C4-2B (cell line): ENCODE data around the gene INF2.

ENCODE experiments used
- H3K27ac ChIP-seq: fragments of 450-650 bp; 2 replicates; pipeline ENCODE4 v1.5.1; 2017
- ZFX ChIP-seq: fragments of 450-650 bp; IDR thresholded peaks from 2 replicates; pipeline ENCODE4 v1.6.1; 2017
- TF ChIP-seq, protein P1 (sequence below): fragments of 450-650 bp; conservative IDR thresholded peaks from 2 replicates; pipeline ENCODE4 v1.5.1; 2017; ENCODE audit warnings: mild to moderate bottlenecking

Gene INF2

DNA sequence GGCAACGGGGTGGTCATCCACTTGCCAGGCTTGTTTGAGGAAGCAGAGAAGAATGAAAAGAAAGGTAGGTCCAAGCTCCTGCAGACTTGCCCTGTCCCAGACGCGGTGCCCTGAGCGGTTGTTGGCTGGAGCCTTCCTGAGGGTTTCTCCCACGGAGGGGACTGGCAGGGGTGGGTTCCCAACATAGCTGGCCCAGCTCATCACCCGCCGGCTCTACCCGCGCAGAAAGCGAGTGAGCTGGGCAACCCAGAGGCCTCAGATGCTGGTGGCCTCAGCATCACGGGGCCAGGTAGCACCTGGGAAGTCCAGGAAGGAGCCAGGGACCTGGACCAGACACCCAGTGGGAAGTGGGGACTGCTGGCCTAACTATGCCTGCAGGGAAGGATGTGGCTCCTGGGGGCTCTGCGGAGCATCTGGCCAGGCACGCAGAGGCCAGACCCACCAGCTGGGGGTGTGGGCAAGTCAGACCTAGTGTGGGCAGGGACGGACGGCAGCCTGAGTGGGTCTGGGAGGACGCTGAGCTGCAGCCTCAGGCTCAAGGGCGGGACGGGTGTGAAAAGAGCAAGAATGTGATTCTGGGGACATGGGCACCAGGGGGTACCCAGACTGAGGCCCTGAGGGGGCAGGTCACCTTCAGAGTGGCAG is 49.1 kb downstream of the INF2 start:
- TF ChIP-seq, protein P1, sequence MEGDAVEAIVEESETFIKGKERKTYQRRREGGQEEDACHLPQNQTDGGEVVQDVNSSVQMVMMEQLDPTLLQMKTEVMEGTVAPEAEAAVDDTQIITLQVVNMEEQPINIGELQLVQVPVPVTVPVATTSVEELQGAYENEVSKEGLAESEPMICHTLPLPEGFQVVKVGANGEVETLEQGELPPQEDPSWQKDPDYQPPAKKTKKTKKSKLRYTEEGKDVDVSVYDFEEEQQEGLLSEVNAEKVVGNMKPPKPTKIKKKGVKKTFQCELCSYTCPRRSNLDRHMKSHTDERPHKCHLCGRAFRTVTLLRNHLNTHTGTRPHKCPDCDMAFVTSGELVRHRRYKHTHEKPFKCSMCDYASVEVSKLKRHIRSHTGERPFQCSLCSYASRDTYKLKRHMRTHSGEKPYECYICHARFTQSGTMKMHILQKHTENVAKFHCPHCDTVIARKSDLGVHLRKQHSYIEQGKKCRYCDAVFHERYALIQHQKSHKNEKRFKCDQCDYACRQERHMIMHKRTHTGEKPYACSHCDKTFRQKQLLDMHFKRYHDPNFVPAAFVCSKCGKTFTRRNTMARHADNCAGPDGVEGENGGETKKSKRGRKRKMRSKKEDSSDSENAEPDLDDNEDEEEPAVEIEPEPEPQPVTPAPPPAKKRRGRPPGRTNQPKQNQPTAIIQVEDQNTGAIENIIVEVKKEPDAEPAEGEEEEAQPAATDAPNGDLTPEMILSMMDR: no peak
- no peak for TF ChIP-seq ZFX
- H3K27ac ChIP-seq: no peak overlapping the region

DNA sequence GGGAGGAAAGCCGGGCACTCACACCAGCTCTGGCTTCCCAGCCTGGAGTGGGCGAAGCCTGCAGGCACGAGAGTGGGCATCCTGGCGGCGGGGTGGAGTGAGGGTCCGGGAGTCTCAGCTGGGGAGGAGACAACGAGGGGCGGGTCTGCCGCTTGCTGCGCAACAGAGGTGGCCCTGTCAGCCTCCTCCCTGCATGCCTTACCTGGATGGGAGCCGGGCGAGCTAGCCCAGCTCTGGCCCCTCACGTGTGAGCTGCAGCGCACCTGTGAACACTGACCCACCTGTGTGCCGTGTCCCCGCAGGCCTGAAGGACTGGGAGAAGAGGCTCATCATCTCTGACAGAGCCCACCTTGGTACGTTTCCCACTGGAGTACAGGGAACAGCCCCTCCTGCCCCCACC is 49.6 kb downstream of the INF2 start:
- H3K27ac ChIP-seq: no peak overlapping the region
- no peak for TF ChIP-seq ZFX
- TF ChIP-seq, protein P1: no peak

GRCh38 chr14:104739546-104740516 is 50.4 kb downstream of the INF2 start:
- no peak overlapping the region for H3K27ac ChIP-seq
- TF ChIP-seq ZFX: no peak
- TF ChIP-seq, protein P1: no peak

DNA sequence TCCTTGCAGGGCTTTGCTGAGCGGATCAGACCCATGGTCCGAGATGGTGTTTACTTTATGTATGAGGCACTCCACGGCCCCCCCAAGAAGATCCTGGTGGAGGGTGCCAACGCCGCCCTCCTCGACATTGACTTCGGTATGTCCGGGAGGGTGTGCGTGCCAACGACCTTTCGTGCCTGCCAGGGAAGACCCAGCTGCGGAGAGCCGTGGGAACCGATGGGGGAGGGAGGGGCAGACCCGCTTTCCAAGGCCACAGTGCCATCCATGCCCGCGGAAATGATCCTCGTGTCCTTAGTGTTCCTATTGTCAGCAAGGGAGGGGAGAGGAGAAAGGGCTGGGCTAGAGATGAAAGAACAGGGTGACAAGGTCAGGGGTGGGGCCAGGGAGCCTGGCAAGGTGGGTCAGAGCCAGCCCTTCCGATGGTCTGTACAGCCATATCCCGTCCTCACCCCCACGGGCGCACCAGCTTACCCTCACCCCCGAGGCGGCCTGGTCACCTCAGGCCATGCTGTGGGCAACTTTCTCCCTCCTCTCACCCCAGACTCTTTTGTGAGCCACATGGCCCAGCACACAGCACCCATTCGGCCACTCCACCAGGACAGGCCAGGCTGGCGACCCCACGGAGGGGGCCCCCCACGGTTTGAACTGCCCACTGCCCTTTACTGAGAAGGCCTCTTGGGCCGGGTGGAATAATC is 51.8 kb downstream of the INF2 start:
- no peak overlapping the region for H3K27ac ChIP-seq
- TF ChIP-seq ZFX: no peak

GRCh38 chr14:104741803-104742251 is 52.4 kb downstream of the INF2 start:
- TF ChIP-seq, protein P1: no peak
- H3K27ac ChIP-seq: no peak overlapping the region

DNA sequence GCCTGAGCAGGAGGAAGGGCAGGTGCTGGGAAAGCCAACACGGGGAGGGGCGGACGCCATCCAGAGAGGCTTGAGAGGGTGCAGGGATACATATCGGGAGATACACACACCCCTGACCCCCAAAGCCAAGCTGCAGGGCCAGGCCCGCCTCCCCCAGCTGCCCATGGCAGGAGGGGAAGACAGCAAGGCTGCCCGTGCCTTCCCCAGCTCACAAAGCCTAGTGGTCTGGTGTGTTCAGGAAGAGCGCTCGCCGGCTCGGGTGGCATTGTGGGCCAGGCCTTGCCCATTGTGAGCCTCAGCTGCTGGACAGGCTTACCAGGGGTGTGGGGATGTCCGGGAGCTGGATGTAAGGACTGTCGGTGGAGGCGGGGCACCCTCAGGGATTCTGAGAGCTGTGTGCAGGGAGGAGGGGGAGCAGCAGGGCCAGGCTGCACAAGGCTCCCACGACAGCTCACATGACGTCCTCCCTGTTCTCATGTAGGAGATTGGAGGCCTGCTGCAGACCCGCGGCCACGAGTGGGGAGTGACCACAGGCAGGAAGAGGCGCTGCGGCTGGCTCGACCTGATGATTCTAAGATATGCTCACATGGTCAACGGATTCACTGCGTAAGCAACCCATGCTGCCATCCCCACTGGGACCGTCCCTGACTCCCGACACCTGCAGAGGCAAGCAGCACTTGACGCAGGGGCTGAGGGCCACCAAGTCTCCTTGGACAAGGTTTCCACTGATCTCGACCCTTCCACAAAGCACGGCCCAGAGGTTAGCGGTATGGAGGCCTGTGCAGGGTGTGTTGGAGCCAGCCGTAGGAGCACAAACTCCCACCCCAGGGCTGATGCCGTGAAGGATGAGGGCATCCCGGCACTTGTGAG is 53.4 kb downstream of the INF2 start:
- H3K27ac ChIP-seq: no peak overlapping the region
- TF ChIP-seq, protein P1: no peak
- TF ChIP-seq ZFX: no peak
